A549 treated with RU486 at 1 μM for 4 hours (cell line): ENCODE measurements around the gene CXCR6. TPM values are rescaled to one million over a fixed set of nuclear protein-coding genes. Genes with fewer than 3 reads are reported as not detected.

Experiments
- total RNA-seq: library from RNA; stranded (reverse); fragments of 200-300 nt; extraction: Qiagen RNA extraction; gene quantifications from 5 replicates; pipeline ENCODE4 v1.2.3, GENCODE V29; 2022; ENCODE audit warnings: low read depth

CXCR6 gene
- total RNA-seq = not detected in 5 replicates

DNA sequence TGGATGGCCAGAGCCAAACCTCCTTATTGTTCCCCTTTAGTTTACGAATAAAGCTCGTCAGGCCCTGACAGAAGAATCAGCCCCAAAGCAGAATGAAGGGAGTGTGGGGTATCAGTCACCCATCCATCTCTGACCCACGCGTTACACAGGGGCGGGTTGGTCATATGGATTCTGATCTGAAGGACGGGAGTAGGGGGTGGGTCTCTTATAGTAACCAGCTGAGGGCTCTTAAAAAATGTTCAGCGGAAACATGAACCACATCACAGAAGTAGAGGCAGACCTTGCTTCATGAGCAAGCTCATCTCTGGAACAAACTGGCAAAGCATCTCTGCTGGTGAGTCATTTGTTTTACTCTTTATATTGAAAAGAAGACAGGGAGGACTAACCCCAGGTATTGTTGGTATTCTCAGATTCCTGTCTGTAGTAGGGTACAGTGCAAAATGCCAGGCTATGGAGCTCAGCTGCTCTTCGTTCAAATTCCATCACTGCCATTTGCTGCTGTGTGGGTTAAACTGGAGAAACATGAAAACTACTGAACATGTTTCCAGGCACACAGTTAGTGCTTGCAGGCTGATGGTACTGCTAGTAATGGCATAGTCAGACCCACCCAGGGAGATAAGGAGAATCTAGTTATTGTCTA lies at the start of gene CXCR6:
CXCR6 (plus strand) TSS at position 258 of the 640 bp plus-strand sequence. CDS start 3,018 bp downstream, outside the sequence.

DNA sequence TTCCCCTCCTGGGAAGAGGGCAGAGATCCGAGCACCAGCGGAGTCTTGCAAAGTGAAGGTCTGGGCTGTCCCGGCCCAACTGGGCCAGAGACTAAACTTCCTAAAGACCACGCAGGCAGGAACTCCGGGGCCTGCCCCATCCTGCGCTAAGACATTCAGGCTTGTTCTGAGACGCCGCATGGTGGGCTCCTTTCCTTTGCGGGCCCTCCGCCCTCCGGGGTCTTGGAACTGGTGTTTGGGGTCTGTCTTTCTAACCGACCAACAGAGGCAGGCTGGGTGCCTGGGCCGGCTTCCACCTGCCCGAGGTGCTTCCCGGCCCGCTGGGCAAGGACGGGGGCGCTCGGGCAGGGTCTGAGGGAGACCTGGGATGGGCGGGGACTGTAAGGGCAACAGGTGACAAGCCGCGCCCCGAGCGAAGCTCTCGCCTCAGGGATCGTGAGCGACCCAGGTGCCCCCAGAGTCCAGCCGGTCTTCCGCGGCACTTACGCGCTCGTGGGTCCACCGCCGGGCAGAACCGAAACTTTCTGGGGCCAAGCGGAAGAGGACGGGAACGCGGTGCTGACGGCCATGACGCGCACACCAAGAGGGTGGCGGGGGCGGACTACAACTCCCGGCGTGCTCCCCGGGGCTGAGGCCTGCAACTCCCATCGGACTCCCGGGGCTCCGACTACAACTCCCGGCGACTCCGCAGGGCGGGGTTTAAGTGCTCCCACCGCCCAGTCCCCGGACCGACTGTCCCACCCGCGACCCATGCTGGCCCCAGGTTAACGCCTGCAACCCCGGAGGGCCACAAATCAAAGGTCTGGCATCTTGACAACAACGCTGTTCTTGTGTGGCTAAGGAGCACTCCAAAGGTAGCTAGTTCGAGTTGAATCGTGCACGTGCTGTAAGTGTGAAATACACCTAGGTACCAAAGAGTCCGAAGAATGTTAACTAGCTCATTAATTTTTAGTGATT lies 52.2 kb downstream of the CXCR6 start, which contains the start of gene FYCO1:
FYCO1 (minus strand) TSS at position 589 of the 957 bp plus-strand sequence. CDS start 10,914 bp downstream, outside the sequence.

Other genes starting within 250 kb of the CXCR6 start
- gene SLC6A20, start 146.9 kb upstream of the CXCR6 start, total RNA-seq = 0.01 to 0.05 TPM (median 0.03 TPM) in 3 of 5 replicates, not detected in the others
- 15.4 to 20.1 TPM (median 16.9 TPM) in 5 replicates for gene LZTFL1, start 101.3 kb upstream of the CXCR6 start, total RNA-seq
- not detected in 5 replicates for gene CCR9, start 56.9 kb upstream of the CXCR6 start, total RNA-seq
- gene FYCO1, start 52.4 kb downstream of the CXCR6 start, total RNA-seq = 4.5 to 5.9 TPM (median 5.3 TPM) in 5 replicates
- gene XCR1, start 84.0 kb downstream of the CXCR6 start, total RNA-seq = not detected in 5 replicates